CD14-positive monocyte (primary cell): Measurements from ENCODE around the gene CEP55. TPM values are rescaled to one million over a fixed set of nuclear protein-coding genes. Genes with fewer than 3 reads are reported as not detected.

Experiments
- DNase-seq, 3 donors: peaks; one replicate each; pipeline ENCODE4 v3.0.0-alpha.2; 2011 to 2022
- H2AFZ ChIP-seq: 2 replicates; pipeline ENCODE4 v1.6.0; 2012; ENCODE audit warnings: mild to moderate bottlenecking, low read depth, low read length, inconsistent platforms; ENCODE audit not compliant: insufficient read depth, poor library complexity, severe bottlenecking
- H3K27ac ChIP-seq, 2 donors: 1 replicate in 1 of 2; 2 replicates in 1 of 2; pipeline ENCODE4 v1.5.1; 2012 to 2013; ENCODE audit warnings: low read length in 2 of 2, control low read depth in 1 of 2, inconsistent platforms in 1 of 2, low read depth in 1 of 2, mild to moderate bottlenecking in 1 of 2
- H3K27me3 ChIP-seq, 2 donors: one replicate each; pipeline versions ENCODE4 v1.6.0 to v1.6.1; 2011 to 2013; ENCODE audit warnings: low read length in 2 of 2; ENCODE audit not compliant: control insufficient read depth in 2 of 2, insufficient read depth in 2 of 2
- H3K36me3 ChIP-seq, 2 donors: replicated peaks in 1 of 2; 1 replicate in 1 of 2; 2 replicates in 1 of 2; pipeline versions ENCODE4 v1.5.1 to v1.6.1; 2012 to 2013; ENCODE audit warnings: low read length in 2 of 2, control low read depth in 1 of 2, inconsistent platforms in 1 of 2, mild to moderate bottlenecking in 1 of 2; ENCODE audit not compliant: insufficient read depth in 2 of 2, control insufficient read depth in 1 of 2
- H3K4me1 ChIP-seq, 2 donors: 1 replicate in 1 of 2; 2 replicates in 1 of 2; pipeline versions ENCODE4 v1.5.1 to v1.6.1; 2012 to 2013; ENCODE audit warnings: low read length in 2 of 2, control low read depth in 1 of 2, inconsistent platforms in 1 of 2, mild to moderate bottlenecking in 1 of 2, moderate library complexity in 1 of 2; ENCODE audit not compliant: insufficient read depth in 2 of 2, control insufficient read depth in 1 of 2
- H3K4me2 ChIP-seq: replicated peaks from 2 replicates; pipeline ENCODE3; 2012; ENCODE audit warnings: low read length, moderate library complexity, mild to moderate bottlenecking; ENCODE audit not compliant: poor library complexity, severe bottlenecking; ENCODE audit errors: extremely low read depth
- H3K4me3 ChIP-seq, 3 experiments: fragments of 200-600 bp in 1 of 3; sonication (generic) in 1 of 3; replicated peaks in 1 of 3; 1 replicate in 2 of 3; 2 replicates in 1 of 3; pipeline ENCODE4 v1.5.1; 2011 to 2013; ENCODE audit warnings: low read length in 3 of 3, mild to moderate bottlenecking in 3 of 3, control low read depth in 2 of 3, low read depth in 2 of 3, inconsistent platforms in 1 of 3, moderate library complexity in 1 of 3
- H3K79me2 ChIP-seq: 2 replicates; pipeline ENCODE4 v1.6.0; 2012; ENCODE audit warnings: mild to moderate bottlenecking, control low read depth, inconsistent platforms, low read length, moderate library complexity; ENCODE audit not compliant: insufficient read depth
- H3K9ac ChIP-seq: 2 replicates; pipeline ENCODE4 v1.6.0; 2017; ENCODE audit warnings: low read length, mild to moderate bottlenecking; ENCODE audit not compliant: insufficient read depth, poor library complexity, severe bottlenecking
- H3K9me3 ChIP-seq, 2 donors: replicated peaks in 1 of 2; 1 replicate in 1 of 2; 2 replicates in 1 of 2; pipeline versions ENCODE4 v1.5.1 to v1.6.1; 2012 to 2013; ENCODE audit warnings: low read length in 2 of 2, control low read depth in 1 of 2; ENCODE audit not compliant: control insufficient read depth in 1 of 2, insufficient read depth in 1 of 2
- H4K20me1 ChIP-seq: 2 replicates; pipeline ENCODE4 v1.6.0; 2012; ENCODE audit warnings: mild to moderate bottlenecking, low read length, control low read depth, moderate library complexity; ENCODE audit not compliant: insufficient read depth
- H3K27ac Mint-ChIP-seq, 7 donors: one replicate each; pipeline ENCODE4 v1.8.0; 2020; ENCODE audit warnings: mild to moderate bottlenecking in 7 of 7, mixed read lengths in 7 of 7, moderate library complexity in 6 of 7, inconsistent platforms in 2 of 7
- H3K27me3 Mint-ChIP-seq, 3 donors: one replicate each; pipeline ENCODE4 v1.8.0; 2021 to 2022; ENCODE audit warnings: low read depth in 3 of 3, mild to moderate bottlenecking in 3 of 3, mixed read lengths in 3 of 3, moderate library complexity in 3 of 3, inconsistent platforms in 1 of 3
- H3K36me3 Mint-ChIP-seq, 2 donors: one replicate each; pipeline ENCODE4 v1.8.0; 2020; ENCODE audit warnings: mixed read lengths in 2 of 2, inconsistent platforms in 1 of 2, mild to moderate bottlenecking in 1 of 2
- H3K4me1 Mint-ChIP-seq: one replicate; pipeline ENCODE4 v1.8.0; 2020; ENCODE audit warnings: mild to moderate bottlenecking, mixed read lengths
- H3K4me3 Mint-ChIP-seq, 2 donors: one replicate each; pipeline ENCODE4 v1.8.0; 2020; ENCODE audit warnings: mild to moderate bottlenecking in 2 of 2, mixed read lengths in 2 of 2, moderate library complexity in 1 of 2
- H3K9me3 Mint-ChIP-seq, 7 donors: one replicate each; pipeline ENCODE4 v1.8.0; 2020 to 2022; ENCODE audit warnings: mixed read lengths in 7 of 7, mild to moderate bottlenecking in 6 of 7, moderate library complexity in 6 of 7, inconsistent platforms in 2 of 7
- CTCF ChIP-seq: fragments of 200-600 bp; IDR thresholded peaks from one replicate; pipeline ENCODE4 v1.8.0; 2022; ENCODE audit warnings: antibody characterized with exemption, mild to moderate bottlenecking
- WGBS: methylation state at CpG from one replicate; pipeline ENCODE4 v1.1.5; 2013; ENCODE audit warnings: missing lambda C conversion rate; ENCODE audit not compliant: insufficient coverage; 5-methylcytosine and 5-hydroxymethylcytosine counted together
- intact Hi-C, 2 donors: fragments of 100-400 bp; cut with micrococcal nuclease; formaldehyde crosslinking; loops; one replicate each; pipeline versions ENCODE4 v1.15.0 to v1.15.1; 2023
- polyA plus RNA-seq, 3 donors: library from polyadenylated mRNA; depleted of rRNA in 1 of 3; unstranded in 2 of 3; stranded (reverse) in 1 of 3; fragments of 300-500 nt in 2 of 3; fragments of >200 nt in 1 of 3; fragmentation: Illumina TruSeq in 2 of 3; gene quantifications; 1 replicate in 2 of 3; 2 replicates in 1 of 3; pipeline ENCODE4 v1.2.3, GENCODE V29; 2012 to 2021

The CEP55 gene
- polyA plus RNA-seq, 3 donors: 0.05 to 0.26 TPM; not detected in 1

DNA sequence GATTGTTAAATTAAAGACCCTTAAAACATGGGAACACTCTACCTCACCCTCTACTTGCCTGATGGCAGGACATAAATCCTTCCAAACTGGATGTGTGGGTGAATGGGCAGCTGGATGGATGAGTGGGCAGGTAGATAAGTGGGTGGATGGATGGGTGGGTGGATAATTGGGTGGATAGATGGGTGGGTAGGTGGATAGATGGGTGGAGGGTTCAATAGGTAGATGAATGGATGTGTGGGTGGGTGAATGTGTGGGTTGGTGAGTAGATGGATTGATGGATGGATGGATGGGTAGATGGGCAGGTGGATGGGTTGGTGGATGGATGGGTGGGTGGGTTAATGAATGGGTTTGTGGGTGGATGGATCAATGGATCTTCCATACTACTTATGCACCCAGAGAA, 51.1 kb downstream of the CEP55 start:
- no peak for TF ChIP-seq CTCF
- H3K36me3 ChIP-seq: no peaks in the 10 kb centered on the region
- no peak for DNase-seq
- no peak overlapping the region for H3K27ac ChIP-seq
- Mint-ChIP-seq H3K4me3 (no peak overlapping the region), H3K9me3 (no peaks in the 10 kb centered on the region), H3K27ac (no peak overlapping the region), H3K27me3 (peaks cover 4 to 13% (median 6%) of the 10 kb centered on the region in 3 donors), H3K36me3 (no peaks in the 10 kb centered on the region), H3K4me1 (peaks cover under 1% of the 10 kb centered on the region)
- no peak overlapping the region for H3K9ac ChIP-seq
- no peaks in the 10 kb centered on the region for H4K20me1 ChIP-seq
- H3K4me3 ChIP-seq: no peak overlapping the region
- no peaks in the 10 kb centered on the region for H3K9me3 ChIP-seq
- no peaks in the 10 kb centered on the region for H3K4me1 ChIP-seq
- intact Hi-C loops: no loop called here
- no peaks in the 10 kb centered on the region for H3K27me3 ChIP-seq
- no peak overlapping the region for H2AFZ ChIP-seq
- no peak overlapping the region for H3K4me2 ChIP-seq
- no peaks in the 10 kb centered on the region for H3K79me2 ChIP-seq

DNA sequence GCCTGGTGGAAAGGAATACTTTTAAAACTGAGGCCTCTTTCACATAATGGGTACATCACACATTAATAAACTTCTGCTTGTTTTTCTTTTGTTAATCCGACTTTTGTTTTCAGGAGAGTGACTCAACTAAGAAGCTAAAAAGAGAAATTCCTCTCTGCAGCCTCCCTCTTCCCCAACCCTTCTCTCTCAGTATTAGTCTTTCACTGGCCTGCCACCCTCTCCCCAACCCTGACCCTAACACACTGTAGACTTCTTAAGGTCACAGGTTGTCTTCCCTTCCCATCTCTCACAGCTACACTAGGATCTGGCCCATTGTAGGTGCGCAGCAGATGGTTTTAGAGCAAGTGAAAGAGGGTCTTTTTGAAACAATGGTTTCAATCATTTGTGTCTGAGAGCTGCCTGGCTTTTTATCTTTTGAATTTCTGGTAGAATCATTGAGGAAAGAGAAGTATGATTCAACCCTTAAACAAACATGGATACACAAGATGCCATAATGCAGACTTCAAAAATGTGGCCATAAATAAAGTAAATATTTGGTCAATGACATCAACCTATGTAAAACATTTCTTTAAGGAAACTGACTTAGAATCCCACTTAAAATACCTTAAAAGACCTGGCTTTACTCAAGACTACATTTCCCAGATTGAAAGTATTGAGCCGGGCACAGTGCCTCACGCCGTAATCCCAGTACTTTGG, 52.1 kb downstream of the CEP55 start:
- no peak overlapping the region for H3K4me2 ChIP-seq
- H3K27me3 Mint-ChIP-seq: peaks cover 2 to 11% (median 5%) of the 10 kb centered on the region in 3 donors
- no peaks in the 10 kb centered on the region for H3K4me1 Mint-ChIP-seq
- no peaks in the 10 kb centered on the region for H3K79me2 ChIP-seq
- intact Hi-C loops: no loop called here
- no peaks in the 10 kb centered on the region for H3K9me3 Mint-ChIP-seq
- no peaks in the 10 kb centered on the region for H3K9me3 ChIP-seq
- no peak overlapping the region for H3K4me3 Mint-ChIP-seq
- no peaks in the 10 kb centered on the region for H3K4me1 ChIP-seq
- no peaks in the 10 kb centered on the region for H4K20me1 ChIP-seq
- no peak overlapping the region for H3K27ac ChIP-seq
- TF ChIP-seq CTCF: no peak
- no peak overlapping the region for H3K27ac Mint-ChIP-seq
- H3K36me3 ChIP-seq: no peaks in the 10 kb centered on the region
- H3K9ac ChIP-seq: no peak overlapping the region
- H3K27me3 ChIP-seq: no peaks in the 10 kb centered on the region
- H3K36me3 Mint-ChIP-seq: no peaks in the 10 kb centered on the region
- WGBS: 86% methylated on average over 1 of the region's 5 CpGs
- H3K4me3 ChIP-seq: no peak overlapping the region
- no peak overlapping the region for H2AFZ ChIP-seq
- no peak for DNase-seq
